NCI-H2107 treated with DMSO at 0.1 percent for 48 hours (cell line): Measurements from ENCODE around the gene XKR7.
"Not testable (repeated sequence)": the region's sequence is repeated elsewhere in the genome, so short reads cannot be mapped to it uniquely, and the experiment has no call there.

ENCODE experiments used
- DNase-seq: peaks from one replicate; lab custom pipeline; 2025; ENCODE audit not compliant: unreplicated experiment; lab: John Stamatoyannopoulos, UW

The XKR7 gene

GRCh38 chr20:32010666-32011065, 42.7 kb downstream of the XKR7 start:
- DNase-seq, result no peak

GRCh38 chr20:32012159-32012688, 44.3 kb downstream of the XKR7 start:
- DNase-seq, result no peak

- DNase-seq, result no peak
These were observed 45.4 kb downstream of the XKR7 start for GRCh38 chr20:32013326-32013725.

- DNase-seq, result peak; percentile 24
These were observed 49.8 kb downstream of the XKR7 start for GRCh38 chr20:32017711-32018251.

GRCh38 chr20:32018269-32019155, 50.6 kb downstream of the XKR7 start:
- DNase-seq, result peak; percentile 46

- DNase-seq, result no peak
These were observed 51.2 kb downstream of the XKR7 start for GRCh38 chr20:32019156-32019510.

GRCh38 chr20:32019563-32020463, 51.9 kb downstream of the XKR7 start:
- DNase-seq, result no peak

- no peak for DNase-seq
These were observed 53.1 kb downstream of the XKR7 start for GRCh38 chr20:32021091-32021490.

- no peak for DNase-seq
These were observed 56.8 kb downstream of the XKR7 start for GRCh38 chr20:32024683-32025295.

GRCh38 chr20:32027643-32028042, 59.7 kb downstream of the XKR7 start:
- DNase-seq, result no peak

GRCh38 chr20:32028647-32029372, 60.9 kb downstream of the XKR7 start:
- DNase-seq, result no peak

GRCh38 chr20:32029561-32029960, 61.6 kb downstream of the XKR7 start:
- DNase-seq, result no peak

GRCh38 chr20:32031007-32031958, 63.3 kb downstream of the XKR7 start:
- DNase-seq, result peak; percentile 26

GRCh38 chr20:32033316-32033715, 65.4 kb downstream of the XKR7 start:
- DNase-seq, result no peak

GRCh38 chr20:32033721-32034120, 65.8 kb downstream of the XKR7 start:
- not testable (repeated sequence) for DNase-seq

- no peak for DNase-seq
These were observed 66.9 kb downstream of the XKR7 start for GRCh38 chr20:32034581-32035425.

- DNase-seq, result no peak
These were observed 67.5 kb downstream of the XKR7 start for GRCh38 chr20:32035426-32035779.

- no peak for DNase-seq
These were observed 68.3 kb downstream of the XKR7 start for GRCh38 chr20:32036252-32036651.
